GM18907 (cell line): ENCODE measurements around the gene TIGIT.

ENCODE experiments used
- ATAC-seq: cut with Tn5 transposase; IDR thresholded peaks from one replicate; pipeline ENCODE4 v1.9.1; 2021; ENCODE audit warnings: mild to moderate bottlenecking, moderate library complexity; ENCODE audit not compliant: unreplicated experiment

TIGIT gene

GRCh38 chr3:114350690-114351089 is 56.9 kb downstream of the TIGIT start:
- ATAC-seq, result no peak

- no peak for ATAC-seq
Observed at GRCh38 chr3:114351123-114351821, 57.4 kb downstream of the TIGIT start.

- no peak for ATAC-seq
Observed at GRCh38 chr3:114351822-114352145, 58.0 kb downstream of the TIGIT start.

GRCh38 chr3:114355653-114356052 is 61.8 kb downstream of the TIGIT start:
- no peak for ATAC-seq

GRCh38 chr3:114356066-114356465 is 62.2 kb downstream of the TIGIT start:
- ATAC-seq, result no peak

- no peak for ATAC-seq
Observed at GRCh38 chr3:114356525-114356924, 62.7 kb downstream of the TIGIT start.
